ENCODE measurements around the gene TBC1D8.

The TBC1D8 gene

GRCh38 chr2:100972452-100972851 lies 178.7 kb downstream of the TBC1D8 start:
- DNase-seq, result no peak

GRCh38 chr2:100971221-100971620 lies 180.0 kb downstream of the TBC1D8 start:
- no peak for DNase-seq

GRCh38 chr2:100969998-100970397 lies 181.2 kb downstream of the TBC1D8 start:
- DNase-seq, result no peak

- no peak for DNase-seq
Observed at GRCh38 chr2:100968146-100969145, 182.7 kb downstream of the TBC1D8 start.

- no peak for DNase-seq
Observed at GRCh38 chr2:100967716-100968115, 183.5 kb downstream of the TBC1D8 start.

- DNase-seq, result no peak
Observed at GRCh38 chr2:100965596-100965995, 185.6 kb downstream of the TBC1D8 start.

- DNase-seq, result no peak
Observed at GRCh38 chr2:100964681-100965169, 186.5 kb downstream of the TBC1D8 start.

- no peak for DNase-seq
Observed at GRCh38 chr2:100964222-100964621, 187.0 kb downstream of the TBC1D8 start.

GRCh38 chr2:100963026-100963375 lies 188.2 kb downstream of the TBC1D8 start:
- no peak for DNase-seq

GRCh38 chr2:100962366-100963025 lies 188.7 kb downstream of the TBC1D8 start:
- no peak for DNase-seq

- DNase-seq, result no peak
Observed at GRCh38 chr2:100960688-100961087, 190.5 kb downstream of the TBC1D8 start.

- no peak for DNase-seq
Observed at GRCh38 chr2:100959225-100959880, 191.8 kb downstream of the TBC1D8 start.

GRCh38 chr2:100957996-100958653 lies 193.1 kb downstream of the TBC1D8 start:
- no peak for DNase-seq

Measured in activated CD4-positive, alpha-beta T cell treated with anti-CD3 and anti-CD28 coated beads for 4 hours (primary cell).